DND-41 (cell line): Measurements from ENCODE around the gene MCOLN1.

Source experiments
- ATAC-seq: fragments of 200-7000 bp; cut with Tn5 transposase; 3 replicates; pipeline ENCODE4 v1.9.1; 2021; ENCODE audit warnings: low read depth; ENCODE audit not compliant: insufficient read depth
- DNase-seq: peaks from one replicate; pipeline ENCODE4 v3.0.0-alpha.2; 2020
- H2AFZ ChIP-seq: 2 replicates; pipeline ENCODE4 v1.6.0; 2012; ENCODE audit warnings: low read depth, low read length
- H3K27ac ChIP-seq: 2 replicates; pipeline ENCODE4 v1.5.1; 2012; ENCODE audit warnings: low read length, inconsistent platforms
- H3K27me3 ChIP-seq: fragments of 200-600 bp; sonication (generic); 2 replicates; pipeline ENCODE4 v1.6.0; 2012; ENCODE audit warnings: low read length, mild to moderate bottlenecking, inconsistent platforms; ENCODE audit not compliant: insufficient read depth, poor library complexity
- H3K36me3 ChIP-seq: 2 replicates; pipeline ENCODE4 v1.5.1; 2012; ENCODE audit warnings: low read length, inconsistent platforms; ENCODE audit not compliant: insufficient read depth
- H3K4me1 ChIP-seq: 2 replicates; pipeline ENCODE4 v1.5.1; 2012; ENCODE audit warnings: mild to moderate bottlenecking, low read length; ENCODE audit not compliant: insufficient read depth
- H3K4me2 ChIP-seq: 2 replicates; pipeline ENCODE4 v1.6.0; 2012; ENCODE audit warnings: mild to moderate bottlenecking, moderate library complexity, low read length, inconsistent platforms; ENCODE audit not compliant: insufficient read depth
- H3K4me3 ChIP-seq, 2 experiments: fragments of 200-600 bp in 1 of 2; shearing (Covaris generic) in 1 of 2; 2 replicates each; pipeline ENCODE4 v1.5.1; 2012 to 2016; ENCODE audit warnings: inconsistent platforms in 2 of 2, low read length in 2 of 2, mild to moderate bottlenecking in 2 of 2, low read depth in 1 of 2, moderate library complexity in 1 of 2
- H3K79me2 ChIP-seq: 2 replicates; pipeline ENCODE4 v1.6.0; 2012; ENCODE audit warnings: low read length, inconsistent platforms; ENCODE audit not compliant: insufficient read depth
- H3K9ac ChIP-seq: 2 replicates; pipeline ENCODE4 v1.6.0; 2012; ENCODE audit warnings: low read depth, mild to moderate bottlenecking, inconsistent platforms, low read length, moderate library complexity
- H3K9me3 ChIP-seq: 2 replicates; pipeline ENCODE4 v1.5.1; 2012; ENCODE audit warnings: low read length, moderate library complexity, mild to moderate bottlenecking, inconsistent platforms; ENCODE audit not compliant: insufficient read depth, severe bottlenecking
- H4K20me1 ChIP-seq: 2 replicates; pipeline ENCODE4 v1.6.0; 2012; ENCODE audit warnings: low read length; ENCODE audit not compliant: insufficient read depth
- CTCF ChIP-seq: IDR thresholded peaks from 2 replicates; pipeline ENCODE4 v1.5.1; 2012; ENCODE audit warnings: borderline replicate concordance, low read length, moderate library complexity, mild to moderate bottlenecking; ENCODE audit not compliant: poor library complexity, severe bottlenecking; ENCODE audit errors: extremely low read depth
- EZH2 ChIP-seq: IDR thresholded peaks from 3 replicates; pipeline ENCODE4 v1.6.1; 2012; ENCODE audit warnings: borderline replicate concordance, low read depth, mild to moderate bottlenecking, moderate library complexity, low read length, inconsistent platforms; ENCODE audit not compliant: severe bottlenecking

Gene MCOLN1

GRCh38 chr19:7544626-7545025, 22.2 kb downstream of the MCOLN1 start:
- no peak overlapping the region for H2AFZ ChIP-seq
- DNase-seq (no peak), ATAC-seq (no peak)
- no peaks in the 10 kb centered on the region for H4K20me1 ChIP-seq
- peaks cover 35% of the 10 kb centered on the region for H3K36me3 ChIP-seq
- no peaks in the 10 kb centered on the region for H3K79me2 ChIP-seq
- no peak overlapping the region for H3K4me2 ChIP-seq
- H3K4me3 ChIP-seq = no peak overlapping the region
- H3K9ac ChIP-seq = no peak overlapping the region
- H3K4me1 ChIP-seq = no peaks in the 10 kb centered on the region
- H3K27me3 ChIP-seq = no peaks in the 10 kb centered on the region
- H3K27ac ChIP-seq = no peak overlapping the region
- TF ChIP-seq CTCF (no peak), EZH2 (no peak)
- H3K9me3 ChIP-seq = no peaks in the 10 kb centered on the region

GRCh38 chr19:7545300-7545699, 22.9 kb downstream of the MCOLN1 start:
- TF ChIP-seq CTCF (no peak), EZH2 (no peak)
- ATAC-seq = no peak
- no peaks in the 10 kb centered on the region for H3K4me1 ChIP-seq

GRCh38 chr19:7545904-7546303, 23.5 kb downstream of the MCOLN1 start:
- H3K27me3 ChIP-seq = no peaks in the 10 kb centered on the region
- no peak overlapping the region for H3K4me2 ChIP-seq
- no peak overlapping the region for H3K4me3 ChIP-seq
- no peaks in the 10 kb centered on the region for H3K9me3 ChIP-seq
- peaks cover 33% of the 10 kb centered on the region for H3K36me3 ChIP-seq
- TF ChIP-seq CTCF (no peak), EZH2 (no peak)
- H3K27ac ChIP-seq = no peak overlapping the region
- no peaks in the 10 kb centered on the region; the same call in 1 of the 2 replicates for H4K20me1 ChIP-seq
- no peak overlapping the region for H2AFZ ChIP-seq
- no peaks in the 10 kb centered on the region for H3K79me2 ChIP-seq
- DNase-seq = no peak
- ATAC-seq = no peak
- H3K9ac ChIP-seq = no peak overlapping the region
- no peaks in the 10 kb centered on the region for H3K4me1 ChIP-seq

More at GRCh38 chr19:7545300-7545699, 22.9 kb downstream of the MCOLN1 start:
- no peaks in the 10 kb centered on the region for H3K79me2 ChIP-seq
- no peak for DNase-seq
- H3K27ac ChIP-seq = no peak overlapping the region
- peaks cover 33% of the 10 kb centered on the region for H3K36me3 ChIP-seq
- H3K4me2 ChIP-seq = no peak overlapping the region
- no peak overlapping the region for H3K9ac ChIP-seq
- H3K9me3 ChIP-seq = no peaks in the 10 kb centered on the region
- H3K4me3 ChIP-seq = no peak overlapping the region
- H3K27me3 ChIP-seq = no peaks in the 10 kb centered on the region
- no peaks in the 10 kb centered on the region; the same call in 1 of the 2 replicates for H4K20me1 ChIP-seq
- no peak overlapping the region for H2AFZ ChIP-seq

- Histone ChIP-seq H3K9me3 (no peaks in the 10 kb centered on the region), H4K20me1 (no peaks in the 10 kb centered on the region; the same call in 1 of the 2 replicates), H3K9ac (no peak overlapping the region), H3K4me3 (no peak overlapping the region), H3K36me3 (peaks cover 28% of the 10 kb centered on the region), H3K79me2 (no peaks in the 10 kb centered on the region), H3K4me1 (no peaks in the 10 kb centered on the region), H3K27me3 (no peaks in the 10 kb centered on the region), H2AFZ (no peak overlapping the region), H3K27ac (no peak overlapping the region), H3K4me2 (no peak overlapping the region)
- no peak for DNase-seq
- TF ChIP-seq CTCF (no peak), EZH2 (no peak)
- ATAC-seq = no peak
These were observed 24.7 kb downstream of the MCOLN1 start for GRCh38 chr19:7547159-7547558.
